Neural cell (in vitro differentiated cells): ENCODE measurements around the gene PTPRK. TPM values are rescaled to one million over a fixed set of nuclear protein-coding genes. Genes with fewer than 3 reads are reported as not detected.

ENCODE experiments used
- H2AFZ ChIP-seq: fragments of 200-600, 300-800 bp; sonication (generic), shearing (Covaris generic); 2 replicates; pipeline ENCODE4 v1.6.0; 2014; ENCODE audit warnings: low read depth, mild to moderate bottlenecking, antibody characterized with exemption, low read length, moderate library complexity
- H3F3A ChIP-seq: fragments of 200-600 bp; shearing (Covaris generic); 2 replicates; pipeline ENCODE4 v1.6.1; 2016; ENCODE audit warnings: mild to moderate bottlenecking, moderate library complexity, mixed read lengths, antibody characterized with exemption, low read length; ENCODE audit not compliant: insufficient read depth, poor library complexity, severe bottlenecking
- H3K27ac ChIP-seq: fragments of 200-600, 300-800 bp; sonication (generic), shearing (Covaris generic); 2 replicates; pipeline ENCODE4 v1.5.1; 2014; ENCODE audit warnings: mild to moderate bottlenecking, low read length, moderate library complexity
- H3K27me3 ChIP-seq: fragments of 300-800, 200-600 bp; sonication (generic), shearing (Covaris generic); 2 replicates; pipeline ENCODE4 v1.6.0; 2014; ENCODE audit warnings: mild to moderate bottlenecking, low read depth, low read length, moderate library complexity; ENCODE audit not compliant: insufficient read depth
- H3K36me3 ChIP-seq: fragments of 300-800, 200-600 bp; sonication (generic), shearing (Covaris generic); 2 replicates; pipeline ENCODE4 v1.5.1; 2014; ENCODE audit warnings: mild to moderate bottlenecking, antibody characterized with exemption, low read length, moderate library complexity; ENCODE audit not compliant: insufficient read depth
- H3K4me2 ChIP-seq: fragments of 300-800, 200-600 bp; sonication (generic), shearing (Covaris generic); 2 replicates; pipeline ENCODE4 v1.6.0; 2014; ENCODE audit warnings: mild to moderate bottlenecking, low read length
- H3K4me3 ChIP-seq: fragments of 300-800, 200-600 bp; sonication (generic), shearing (Covaris generic); 2 replicates; pipeline ENCODE4 v1.5.1; 2014; ENCODE audit warnings: mild to moderate bottlenecking, low read length, moderate library complexity
- H3K79me2 ChIP-seq: fragments of 200-600 bp; shearing (Covaris generic); replicated peaks from 2 replicates; pipeline ENCODE4 v1.6.0; 2014; ENCODE audit warnings: mild to moderate bottlenecking, low read length, moderate library complexity; ENCODE audit not compliant: insufficient read depth
- H3K9ac ChIP-seq: fragments of 300-800, 200-600 bp; sonication (generic), shearing (Covaris generic); 2 replicates; pipeline ENCODE4 v1.6.1; 2016; ENCODE audit warnings: mild to moderate bottlenecking, low read length, mixed read lengths
- H3K9me2 ChIP-seq: fragments of 200-600 bp; shearing (Covaris generic); 2 replicates; pipeline ENCODE4 v1.6.1; 2016; ENCODE audit warnings: mild to moderate bottlenecking, low read length, mixed read lengths; ENCODE audit not compliant: insufficient read depth
- H3K9me3 ChIP-seq: fragments of 200-600, 300-800 bp; sonication (generic), shearing (Covaris generic); 2 replicates; pipeline ENCODE4 v1.6.1; 2016; ENCODE audit warnings: mild to moderate bottlenecking, mixed run types, low read length, moderate library complexity, mixed read lengths
- H4K20me1 ChIP-seq: fragments of 200-600 bp; shearing (Covaris generic); 2 replicates; pipeline ENCODE4 v1.6.1; 2016; ENCODE audit warnings: mild to moderate bottlenecking, mixed run types; ENCODE audit not compliant: insufficient read depth
- CTCF ChIP-seq: fragments of 450-650 bp; IDR thresholded peaks from 2 replicates; pipeline ENCODE4 v1.5.1; 2014; ENCODE audit warnings: antibody characterized with exemption, mild to moderate bottlenecking, moderate library complexity; ENCODE audit not compliant: poor library complexity, severe bottlenecking
- EP300 ChIP-seq: fragments of 450-650 bp; conservative IDR thresholded peaks from 2 replicates; pipeline ENCODE4 v1.6.1; 2014; ENCODE audit warnings: antibody characterized with exemption, mild to moderate bottlenecking, moderate library complexity; ENCODE audit not compliant: poor library complexity, severe bottlenecking
- EZH2 ChIP-seq: fragments of 200-600, 300-800 bp; shearing (Covaris generic), sonication (generic); IDR thresholded peaks from 2 replicates; pipeline ENCODE4 v1.6.1; 2014; ENCODE audit warnings: antibody characterized with exemption, low read length, borderline replicate concordance, mild to moderate bottlenecking; ENCODE audit not compliant: insufficient read depth, poor library complexity, severe bottlenecking
- MXI1 ChIP-seq: fragments of 450-650 bp; conservative IDR thresholded peaks from 2 replicates; pipeline ENCODE4 v1.6.1; 2014; ENCODE audit warnings: antibody characterized with exemption, mild to moderate bottlenecking; ENCODE audit not compliant: poor library complexity, severe bottlenecking
- POLR2AphosphoS5 ChIP-seq: IDR thresholded peaks from 2 replicates; pipeline ENCODE4 v1.6.1; 2012
- RAD21 ChIP-seq: fragments of 450-650 bp; conservative IDR thresholded peaks from 2 replicates; pipeline ENCODE4 v1.6.1; 2014; ENCODE audit warnings: antibody characterized with exemption, mild to moderate bottlenecking, moderate library complexity
- SMC3 ChIP-seq: fragments of 450-650 bp; conservative IDR thresholded peaks from 2 replicates; pipeline ENCODE4 v1.6.1; 2014; ENCODE audit warnings: antibody characterized with exemption, mild to moderate bottlenecking, moderate library complexity; ENCODE audit not compliant: poor library complexity
- TAF1 ChIP-seq: IDR thresholded peaks from 2 replicates; pipeline ENCODE4 v1.6.1; 2012; ENCODE audit warnings: low read depth
- polyA plus RNA-seq: library from polyadenylated mRNA; depleted of rRNA; stranded (reverse); fragments of >200 nt; gene quantifications from 2 replicates; pipeline ENCODE4 v1.2.3, GENCODE V29; 2014
- TF ChIP-seq, protein P1 (sequence below): IDR thresholded peaks from 2 replicates; pipeline ENCODE4 v1.6.1; 2012; ENCODE audit warnings: borderline replicate concordance

The PTPRK gene
- polyA plus RNA-seq, 1 donor from 2014 or later: 10.4 TPM

GRCh38 chr6:128394167-128394566 lies 126.2 kb downstream of the PTPRK start:
- no peak overlapping the region for H2AFZ ChIP-seq
- H3K9me2 ChIP-seq: no peaks in the 10 kb centered on the region
- no peaks in the 10 kb centered on the region for H3K9me3 ChIP-seq
- H3K36me3 ChIP-seq: no peaks in the 10 kb centered on the region
- no peaks in the 10 kb centered on the region for H3F3A ChIP-seq
- H3K79me2 ChIP-seq: no peaks in the 10 kb centered on the region
- no peak overlapping the region for H3K4me3 ChIP-seq
- H3K4me2 ChIP-seq: no peak overlapping the region
- no peak overlapping the region for H3K9ac ChIP-seq
- H4K20me1 ChIP-seq: no peaks in the 10 kb centered on the region
- H3K27me3 ChIP-seq: no peaks in the 10 kb centered on the region
- H3K27ac ChIP-seq: no peak overlapping the region
- TF ChIP-seq EP300 (no peak), SMC3 (no peak), TAF1 (no peak), MXI1 (no peak), CTCF (no peak), POLR2AphosphoS5 (no peak), RAD21 (no peak), EZH2 (no peak)
- TF ChIP-seq, protein P1, sequence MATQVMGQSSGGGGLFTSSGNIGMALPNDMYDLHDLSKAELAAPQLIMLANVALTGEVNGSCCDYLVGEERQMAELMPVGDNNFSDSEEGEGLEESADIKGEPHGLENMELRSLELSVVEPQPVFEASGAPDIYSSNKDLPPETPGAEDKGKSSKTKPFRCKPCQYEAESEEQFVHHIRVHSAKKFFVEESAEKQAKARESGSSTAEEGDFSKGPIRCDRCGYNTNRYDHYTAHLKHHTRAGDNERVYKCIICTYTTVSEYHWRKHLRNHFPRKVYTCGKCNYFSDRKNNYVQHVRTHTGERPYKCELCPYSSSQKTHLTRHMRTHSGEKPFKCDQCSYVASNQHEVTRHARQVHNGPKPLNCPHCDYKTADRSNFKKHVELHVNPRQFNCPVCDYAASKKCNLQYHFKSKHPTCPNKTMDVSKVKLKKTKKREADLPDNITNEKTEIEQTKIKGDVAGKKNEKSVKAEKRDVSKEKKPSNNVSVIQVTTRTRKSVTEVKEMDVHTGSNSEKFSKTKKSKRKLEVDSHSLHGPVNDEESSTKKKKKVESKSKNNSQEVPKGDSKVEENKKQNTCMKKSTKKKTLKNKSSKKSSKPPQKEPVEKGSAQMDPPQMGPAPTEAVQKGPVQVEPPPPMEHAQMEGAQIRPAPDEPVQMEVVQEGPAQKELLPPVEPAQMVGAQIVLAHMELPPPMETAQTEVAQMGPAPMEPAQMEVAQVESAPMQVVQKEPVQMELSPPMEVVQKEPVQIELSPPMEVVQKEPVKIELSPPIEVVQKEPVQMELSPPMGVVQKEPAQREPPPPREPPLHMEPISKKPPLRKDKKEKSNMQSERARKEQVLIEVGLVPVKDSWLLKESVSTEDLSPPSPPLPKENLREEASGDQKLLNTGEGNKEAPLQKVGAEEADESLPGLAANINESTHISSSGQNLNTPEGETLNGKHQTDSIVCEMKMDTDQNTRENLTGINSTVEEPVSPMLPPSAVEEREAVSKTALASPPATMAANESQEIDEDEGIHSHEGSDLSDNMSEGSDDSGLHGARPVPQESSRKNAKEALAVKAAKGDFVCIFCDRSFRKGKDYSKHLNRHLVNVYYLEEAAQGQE: no peak

GRCh38 chr6:128389820-128390534 lies 130.4 kb downstream of the PTPRK start:
- Histone ChIP-seq H3K27ac (peak overlapping the region; percentile 32), H3K27me3 (no peaks in the 10 kb centered on the region), H4K20me1 (no peaks in the 10 kb centered on the region), H3K4me3 (no peak overlapping the region), H3K4me2 (no peak overlapping the region), H3K9me2 (no peaks in the 10 kb centered on the region), H2AFZ (no peak overlapping the region), H3K9ac (no peak overlapping the region), H3F3A (no peaks in the 10 kb centered on the region), H3K79me2 (no peaks in the 10 kb centered on the region), H3K36me3 (no peaks in the 10 kb centered on the region), H3K9me3 (no peaks in the 10 kb centered on the region)
- TF ChIP-seq POLR2AphosphoS5 (peak; percentile 89), EP300 (peak; percentile 25), CTCF (no peak)
- TF ChIP-seq, protein P1: peak; percentile 72
